HEK293 (cell line): Measurements from ENCODE around the gene SS18L1.

ENCODE experiments used
- ZNF2 ChIP-seq: fragments of 450-650 bp; formaldehyde crosslinking; IDR thresholded peaks from 2 replicates; pipeline ENCODE4 v1.5.1; 2016; ENCODE audit warnings: missing biosample characterization, missing genetic modification characterization
- ZNF302 ChIP-seq: fragments of 450-650 bp; formaldehyde crosslinking; IDR thresholded peaks from 2 replicates; pipeline ENCODE4 v1.5.1; 2016; ENCODE audit warnings: missing biosample characterization, missing genetic modification characterization, low read depth
- ZNF366 ChIP-seq: fragments of 450-650 bp; formaldehyde crosslinking; conservative IDR thresholded peaks from 2 replicates; pipeline ENCODE4 v1.5.1; 2016; ENCODE audit warnings: missing biosample characterization, missing genetic modification characterization
- ZNF580 ChIP-seq: fragments of 450-650 bp; formaldehyde crosslinking; IDR thresholded peaks from 2 replicates; pipeline ENCODE4 v1.5.1; 2016; ENCODE audit warnings: missing biosample characterization, missing genetic modification characterization
- ZNF623 ChIP-seq: fragments of 450-650 bp; formaldehyde crosslinking; IDR thresholded peaks from 2 replicates; pipeline ENCODE4 v1.5.1; 2016; ENCODE audit warnings: missing biosample characterization, missing genetic modification characterization
- ZNF707 ChIP-seq: fragments of 450-650 bp; formaldehyde crosslinking; IDR thresholded peaks from 2 replicates; pipeline ENCODE4 v1.5.1; 2016; ENCODE audit warnings: missing biosample characterization, missing genetic modification characterization
- ZSCAN23 ChIP-seq: fragments of 450-650 bp; formaldehyde crosslinking; IDR thresholded peaks from 2 replicates; pipeline ENCODE4 v1.5.1; 2016; ENCODE audit warnings: missing biosample characterization, missing genetic modification characterization
- TF ChIP-seq, protein P1 (sequence below): fragments of 450-650 bp; formaldehyde crosslinking; IDR thresholded peaks from 2 replicates; pipeline ENCODE4 v1.5.1; 2016; ENCODE audit warnings: missing biosample characterization, missing genetic modification characterization
- TF ChIP-seq, protein P2 (sequence below): sonication (generic); formaldehyde crosslinking; IDR thresholded peaks from 2 replicates; pipeline ENCODE4 v1.8.1; 2022; ENCODE audit warnings: mild to moderate bottlenecking, moderate library complexity, missing genetic modification reagents

- TF ChIP-seq ZNF623, result no peak
- TF ChIP-seq, protein P1, sequence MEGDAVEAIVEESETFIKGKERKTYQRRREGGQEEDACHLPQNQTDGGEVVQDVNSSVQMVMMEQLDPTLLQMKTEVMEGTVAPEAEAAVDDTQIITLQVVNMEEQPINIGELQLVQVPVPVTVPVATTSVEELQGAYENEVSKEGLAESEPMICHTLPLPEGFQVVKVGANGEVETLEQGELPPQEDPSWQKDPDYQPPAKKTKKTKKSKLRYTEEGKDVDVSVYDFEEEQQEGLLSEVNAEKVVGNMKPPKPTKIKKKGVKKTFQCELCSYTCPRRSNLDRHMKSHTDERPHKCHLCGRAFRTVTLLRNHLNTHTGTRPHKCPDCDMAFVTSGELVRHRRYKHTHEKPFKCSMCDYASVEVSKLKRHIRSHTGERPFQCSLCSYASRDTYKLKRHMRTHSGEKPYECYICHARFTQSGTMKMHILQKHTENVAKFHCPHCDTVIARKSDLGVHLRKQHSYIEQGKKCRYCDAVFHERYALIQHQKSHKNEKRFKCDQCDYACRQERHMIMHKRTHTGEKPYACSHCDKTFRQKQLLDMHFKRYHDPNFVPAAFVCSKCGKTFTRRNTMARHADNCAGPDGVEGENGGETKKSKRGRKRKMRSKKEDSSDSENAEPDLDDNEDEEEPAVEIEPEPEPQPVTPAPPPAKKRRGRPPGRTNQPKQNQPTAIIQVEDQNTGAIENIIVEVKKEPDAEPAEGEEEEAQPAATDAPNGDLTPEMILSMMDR, result no peak
- no peak for TF ChIP-seq ZNF302 (tag by site-specific recombination)
- no peak for TF ChIP-seq ZNF366 (tag by site-specific recombination)
- TF ChIP-seq, protein P2, sequence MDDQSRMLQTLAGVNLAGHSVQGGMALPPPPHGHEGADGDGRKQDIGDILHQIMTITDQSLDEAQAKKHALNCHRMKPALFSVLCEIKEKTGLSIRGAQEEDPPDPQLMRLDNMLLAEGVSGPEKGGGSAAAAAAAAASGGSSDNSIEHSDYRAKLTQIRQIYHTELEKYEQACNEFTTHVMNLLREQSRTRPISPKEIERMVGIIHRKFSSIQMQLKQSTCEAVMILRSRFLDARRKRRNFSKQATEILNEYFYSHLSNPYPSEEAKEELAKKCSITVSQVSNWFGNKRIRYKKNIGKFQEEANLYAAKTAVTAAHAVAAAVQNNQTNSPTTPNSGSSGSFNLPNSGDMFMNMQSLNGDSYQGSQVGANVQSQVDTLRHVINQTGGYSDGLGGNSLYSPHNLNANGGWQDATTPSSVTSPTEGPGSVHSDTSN (CRISPR knock-in tag), result no peak
- TF ChIP-seq ZNF580 (tag by site-specific recombination), result no peak
- no peak for TF ChIP-seq ZNF707 (tag by site-specific recombination)
- TF ChIP-seq ZSCAN23 (tag by site-specific recombination), result no peak
- no peak for TF ChIP-seq ZNF2 (tag by site-specific recombination)
Measured at GRCh38 chr20:62151835-62152364, 8.3 kb downstream of the SS18L1 start.
